Uterus (tissue), 2 donors: ENCODE data around the gene USH1G.

Source experiments
- POLR2A ChIP-seq, 2 donors: fragments of 450-650 bp; IDR thresholded peaks; one replicate each; pipeline ENCODE4 v1.6.1; 2016; ENCODE audit warnings: antibody characterized with exemption in 2 of 2, mild to moderate bottlenecking in 1 of 2, moderate library complexity in 1 of 2
- TF ChIP-seq, protein P1 (sequence below), 4 experiments: fragments of 200-600 bp in 2 of 4; fragments of 450-650 bp in 2 of 4; sonication (generic) in 2 of 4; IDR thresholded peaks; one replicate each; pipeline ENCODE4 v1.5.1; 2016 to 2019; ENCODE audit warnings: antibody characterized with exemption in 4 of 4, mild to moderate bottlenecking in 2 of 4, moderate library complexity in 1 of 4

DNA sequence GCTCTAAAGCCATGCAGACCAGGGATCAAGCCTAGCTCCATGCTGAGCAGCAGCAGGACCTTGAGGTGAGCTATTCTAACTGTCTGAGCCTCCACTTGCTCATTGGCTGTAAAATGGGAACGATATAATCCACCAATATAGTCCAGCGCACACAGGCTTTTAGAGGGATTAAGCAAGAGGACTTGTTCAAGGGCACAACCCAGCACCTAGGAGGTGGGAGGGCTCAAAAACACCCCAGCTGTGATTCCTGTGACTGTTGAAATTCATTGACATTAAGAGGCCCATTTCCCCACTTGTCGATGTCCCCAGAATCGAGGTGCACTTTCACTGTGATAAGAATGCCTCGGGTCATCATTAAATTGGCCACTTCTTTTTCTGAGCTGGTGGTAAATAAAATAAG is 4.1 kb downstream of the USH1G start:
- TF ChIP-seq, protein P1, sequence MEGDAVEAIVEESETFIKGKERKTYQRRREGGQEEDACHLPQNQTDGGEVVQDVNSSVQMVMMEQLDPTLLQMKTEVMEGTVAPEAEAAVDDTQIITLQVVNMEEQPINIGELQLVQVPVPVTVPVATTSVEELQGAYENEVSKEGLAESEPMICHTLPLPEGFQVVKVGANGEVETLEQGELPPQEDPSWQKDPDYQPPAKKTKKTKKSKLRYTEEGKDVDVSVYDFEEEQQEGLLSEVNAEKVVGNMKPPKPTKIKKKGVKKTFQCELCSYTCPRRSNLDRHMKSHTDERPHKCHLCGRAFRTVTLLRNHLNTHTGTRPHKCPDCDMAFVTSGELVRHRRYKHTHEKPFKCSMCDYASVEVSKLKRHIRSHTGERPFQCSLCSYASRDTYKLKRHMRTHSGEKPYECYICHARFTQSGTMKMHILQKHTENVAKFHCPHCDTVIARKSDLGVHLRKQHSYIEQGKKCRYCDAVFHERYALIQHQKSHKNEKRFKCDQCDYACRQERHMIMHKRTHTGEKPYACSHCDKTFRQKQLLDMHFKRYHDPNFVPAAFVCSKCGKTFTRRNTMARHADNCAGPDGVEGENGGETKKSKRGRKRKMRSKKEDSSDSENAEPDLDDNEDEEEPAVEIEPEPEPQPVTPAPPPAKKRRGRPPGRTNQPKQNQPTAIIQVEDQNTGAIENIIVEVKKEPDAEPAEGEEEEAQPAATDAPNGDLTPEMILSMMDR (IDR thresholded peaks at IDR 0.05): no peak
- no peak for TF ChIP-seq POLR2A (IDR thresholded peaks at IDR 0.05)
